Eye (tissue), 1 donor: ENCODE data around the gene KCP.

ENCODE experiments used
- DNase-seq: peaks from one replicate; pipeline ENCODE4 v3.0.0-alpha.2; 2015

Gene KCP

DNA sequence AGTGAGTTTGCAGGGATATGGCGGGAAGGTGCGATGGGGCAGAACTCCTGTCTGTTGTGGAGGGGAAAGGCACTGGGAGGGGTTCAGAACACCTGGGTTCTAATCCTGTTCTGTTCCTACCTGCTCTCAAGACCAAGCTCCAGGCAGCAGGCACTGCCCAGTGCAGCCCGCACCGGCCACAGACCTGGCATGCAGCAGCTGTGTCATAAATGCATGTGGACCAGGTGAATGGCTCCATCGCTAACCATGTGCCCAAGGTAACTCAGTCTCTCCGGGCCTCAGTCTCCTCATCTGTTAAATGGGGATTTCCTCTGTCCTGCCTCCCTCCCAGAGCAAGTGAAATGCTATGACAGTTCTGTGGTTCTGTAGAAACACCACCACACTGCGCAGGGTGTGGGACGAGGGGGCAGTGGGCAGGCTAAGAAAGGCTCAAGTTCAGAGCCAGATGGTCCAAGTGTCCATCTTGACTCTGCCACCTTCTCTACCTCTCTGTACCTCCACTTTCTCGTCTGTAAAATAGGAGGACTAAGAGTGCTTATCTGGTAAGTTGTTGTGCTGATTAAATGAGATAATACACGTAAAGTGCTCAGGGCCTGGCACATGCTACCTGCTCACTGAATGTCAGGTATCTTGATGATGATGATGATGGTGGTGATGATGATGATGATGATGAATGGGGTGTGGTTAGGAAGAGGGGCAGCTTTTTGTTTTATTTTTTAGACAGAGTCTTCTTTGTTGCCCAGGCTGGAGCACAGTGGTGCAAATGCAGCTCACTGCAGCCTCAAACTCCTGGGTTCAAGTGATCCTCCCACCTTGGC is 24.9 kb downstream of the KCP start:
- DNase-seq = no peak

- no peak for DNase-seq
These were observed 25.7 kb downstream of the KCP start for GRCh38 chr7:128884561-128885369.

GRCh38 chr7:128883622-128884448 is 26.7 kb downstream of the KCP start:
- DNase-seq = peak; percentile 89

DNA sequence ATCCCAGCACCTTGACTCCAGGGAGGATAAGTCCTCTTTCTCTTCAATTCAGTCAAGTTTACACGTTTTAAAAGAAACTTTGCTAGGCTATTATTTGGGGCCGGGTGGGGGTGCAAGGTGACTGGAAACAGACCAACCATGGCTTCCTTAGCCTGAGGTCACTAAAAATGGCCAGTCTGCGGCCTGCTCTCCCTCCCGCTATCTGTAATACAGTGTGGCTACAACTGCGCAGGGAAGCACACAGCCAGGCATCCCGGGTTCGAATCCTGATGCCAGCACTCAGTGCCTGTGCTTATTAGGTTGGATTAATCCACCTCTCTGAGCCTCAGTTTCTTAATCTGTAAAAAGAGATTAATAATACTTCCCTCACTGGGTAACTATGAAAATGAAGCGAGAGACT is 28.4 kb downstream of the KCP start:
- no peak for DNase-seq

DNA sequence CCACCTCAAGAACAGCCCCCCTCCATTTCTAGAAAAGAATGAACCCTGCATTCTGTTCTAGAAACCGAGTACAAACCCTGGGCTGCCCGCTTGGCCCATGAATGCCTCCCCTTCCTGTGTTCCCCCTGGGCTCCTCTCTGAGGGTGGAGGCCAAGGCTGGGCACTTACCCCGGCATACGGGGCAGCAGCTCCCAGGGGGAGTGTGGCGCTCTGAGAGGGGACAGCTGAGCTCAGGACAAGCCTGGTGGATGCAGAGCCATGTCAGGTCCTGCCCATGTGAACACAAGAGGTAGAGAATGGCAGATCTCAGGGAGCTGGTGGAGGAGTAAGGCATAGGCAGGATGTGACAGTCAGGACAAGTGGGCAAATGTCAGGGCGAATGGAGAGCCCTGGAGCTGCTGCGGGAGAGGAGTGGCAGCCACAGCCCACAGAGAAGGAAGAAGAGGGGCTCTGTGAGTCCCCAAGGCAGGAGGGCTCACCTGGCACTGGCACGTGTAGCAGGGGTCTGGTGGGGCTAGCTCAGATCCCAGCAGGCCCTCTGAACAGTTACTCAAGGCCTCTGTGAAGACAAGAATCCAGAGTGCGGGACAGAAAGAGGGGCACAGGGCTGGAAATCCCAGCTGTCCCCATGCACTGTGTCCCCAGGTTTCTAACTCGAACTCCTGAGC is 28.9 kb downstream of the KCP start:
- DNase-seq = no peak

DNA sequence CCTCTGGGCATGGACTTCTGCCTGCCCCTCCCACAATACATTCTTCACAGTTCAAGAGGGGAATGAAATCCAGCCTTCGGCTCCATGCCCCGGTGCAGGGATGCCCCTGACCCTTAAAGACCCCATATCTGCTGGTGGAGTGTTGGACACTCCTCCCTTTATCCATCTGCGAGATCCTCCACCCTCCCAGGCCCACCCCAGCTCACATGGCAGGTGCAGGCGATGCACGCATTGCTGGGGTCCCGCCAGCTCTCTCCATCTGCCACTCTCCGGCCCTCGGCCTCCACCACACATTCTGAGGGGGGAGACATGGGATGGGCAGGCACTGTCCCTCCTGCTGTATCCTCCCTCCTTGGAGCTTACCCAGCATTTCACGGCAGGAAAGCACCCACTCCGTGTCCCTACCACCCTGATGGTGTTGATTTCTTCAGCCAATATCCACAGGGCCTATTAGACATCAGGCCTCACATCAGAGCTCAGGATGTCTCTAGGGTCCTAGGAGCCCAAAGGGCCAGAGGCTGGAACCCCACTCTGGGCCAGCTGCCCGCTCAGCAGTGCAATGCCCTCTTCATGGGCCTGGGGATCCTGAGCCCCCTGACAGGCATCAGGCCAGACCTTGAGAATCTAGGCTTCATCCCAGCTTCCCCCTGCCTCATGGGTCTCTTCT is 29.6 kb downstream of the KCP start:
- no peak for DNase-seq

GRCh38 chr7:128879939-128880746 is 30.4 kb downstream of the KCP start:
- DNase-seq = peak; percentile 88

GRCh38 chr7:128879461-128879938 is 31.0 kb downstream of the KCP start:
- no peak for DNase-seq

GRCh38 chr7:128878226-128879105 is 32.0 kb downstream of the KCP start:
- no peak for DNase-seq

GRCh38 chr7:128877756-128878120 is 32.8 kb downstream of the KCP start:
- no peak for DNase-seq

GRCh38 chr7:128876978-128877755 is 33.3 kb downstream of the KCP start:
- DNase-seq = no peak

DNA sequence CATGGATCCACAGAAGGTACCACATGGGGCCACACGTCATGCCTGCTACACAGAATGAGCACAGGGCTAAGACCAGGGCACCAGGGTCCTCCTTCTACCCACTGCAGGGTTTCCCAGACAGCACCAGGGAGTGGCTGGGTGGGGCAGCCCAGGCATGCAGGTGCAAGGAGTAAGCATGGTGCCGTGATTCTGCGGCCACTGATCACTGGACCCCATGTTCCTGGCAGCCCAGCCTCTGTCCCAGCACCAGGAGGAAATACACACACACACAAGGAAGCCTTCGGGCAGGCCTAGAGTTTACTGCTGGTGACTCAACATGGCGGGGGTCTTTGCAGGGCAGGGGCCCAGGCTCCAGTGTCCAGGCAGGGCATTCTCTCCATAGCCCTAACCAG is 33.9 kb downstream of the KCP start:
- no peak for DNase-seq

GRCh38 chr7:128876127-128876526 is 34.4 kb downstream of the KCP start:
- no peak for DNase-seq

GRCh38 chr7:128875523-128875948 is 35.0 kb downstream of the KCP start:
- no peak for DNase-seq

DNA sequence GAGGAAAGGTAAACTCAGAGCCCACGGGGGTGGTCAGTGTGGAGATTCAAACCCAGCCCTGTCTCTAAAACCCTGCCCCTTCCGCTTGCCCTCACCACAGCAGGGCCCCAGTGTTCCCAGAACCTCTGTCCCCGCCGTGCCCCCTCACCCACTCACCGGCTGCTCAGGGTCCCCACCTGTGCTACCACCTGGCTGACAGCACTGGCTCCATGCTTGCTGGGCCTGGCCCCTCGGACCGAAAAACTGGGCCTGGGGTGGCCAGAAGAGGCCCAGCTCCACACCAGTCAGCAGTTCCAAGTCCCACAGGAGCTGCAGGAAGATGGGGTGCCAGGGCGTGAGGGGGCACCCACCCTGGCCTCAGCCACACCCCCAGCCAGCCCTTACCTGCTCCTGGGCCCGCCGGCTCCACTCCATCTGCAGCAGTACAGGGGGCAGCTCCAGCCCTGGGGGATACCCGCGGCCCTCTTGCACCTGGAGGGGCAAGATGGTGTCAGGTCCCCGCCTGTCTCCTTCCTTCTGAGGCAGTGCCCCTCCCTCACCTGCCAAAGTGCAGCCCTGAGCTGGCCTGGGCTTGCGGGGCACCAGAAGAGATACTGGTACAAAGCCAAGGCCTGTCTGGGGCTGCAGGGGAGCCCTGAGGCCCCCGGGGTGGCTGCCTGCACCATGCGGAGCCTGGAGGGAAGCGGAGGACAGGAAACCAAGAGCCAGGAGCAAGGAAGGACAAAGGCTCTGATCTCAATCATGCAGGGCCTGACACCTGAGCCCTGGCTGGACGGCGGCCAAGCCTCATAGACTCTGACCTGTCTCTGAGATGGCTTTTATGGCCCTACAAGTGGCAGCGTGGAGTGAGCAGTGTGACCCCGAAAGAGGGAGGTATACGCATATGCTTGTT is 36.1 kb downstream of the KCP start:
- DNase-seq = no peak

GRCh38 chr7:128873234-128873633 is 37.3 kb downstream of the KCP start:
- no peak for DNase-seq

DNA sequence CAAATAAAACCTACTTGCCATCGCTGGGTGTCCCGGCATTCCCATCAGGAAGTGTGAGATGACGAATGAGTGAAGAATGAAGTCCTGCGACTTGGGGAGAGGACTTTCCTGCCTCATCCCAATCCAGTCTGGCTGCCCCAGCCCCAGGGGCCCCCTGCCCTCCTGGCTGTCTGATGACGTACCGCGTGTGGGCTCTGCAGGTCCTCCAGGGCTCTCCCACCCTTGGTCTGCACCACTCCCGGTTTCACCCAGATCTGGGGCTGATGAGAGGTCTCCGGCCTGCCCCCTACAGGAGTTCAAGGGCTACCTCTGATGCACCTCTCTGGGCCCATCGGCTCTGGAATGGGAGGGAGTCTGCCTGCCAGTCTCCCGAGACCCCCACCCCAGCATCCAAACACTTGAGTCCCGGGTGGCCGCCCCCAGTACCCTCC is 38.1 kb downstream of the KCP start:
- DNase-seq = no peak

- DNase-seq = no peak
These were observed 39.5 kb downstream of the KCP start for GRCh38 chr7:128871050-128871449.
